HG02678 (cell line): ENCODE data around the gene ZNF516.

Experiments used
- ATAC-seq: cut with Tn5 transposase; IDR thresholded peaks from one replicate; pipeline ENCODE4 v1.9.1; 2021; ENCODE audit warnings: mild to moderate bottlenecking, moderate library complexity; ENCODE audit not compliant: unreplicated experiment

ZNF516 gene

GRCh38 chr18:76443519-76444445 is 51.3 kb downstream of the ZNF516 start:
- no peak for ATAC-seq

GRCh38 chr18:76442413-76443171 is 52.5 kb downstream of the ZNF516 start:
- ATAC-seq: no peak

GRCh38 chr18:76441668-76442412 is 53.2 kb downstream of the ZNF516 start:
- ATAC-seq: no peak

GRCh38 chr18:76441002-76441667 is 53.9 kb downstream of the ZNF516 start:
- ATAC-seq: no peak

- no peak for ATAC-seq
These were observed 57.1 kb downstream of the ZNF516 start for GRCh38 chr18:76437910-76438309.

GRCh38 chr18:76437011-76437410 is 58.0 kb downstream of the ZNF516 start:
- no peak for ATAC-seq

GRCh38 chr18:76436342-76436741 is 58.7 kb downstream of the ZNF516 start:
- ATAC-seq: no peak

GRCh38 chr18:76435316-76435989 is 59.6 kb downstream of the ZNF516 start:
- no peak for ATAC-seq

- ATAC-seq: no peak
These were observed 60.6 kb downstream of the ZNF516 start for GRCh38 chr18:76434452-76434851.

GRCh38 chr18:76433788-76434187 is 61.3 kb downstream of the ZNF516 start:
- ATAC-seq: no peak

GRCh38 chr18:76432970-76433767 is 61.9 kb downstream of the ZNF516 start:
- ATAC-seq: no peak

GRCh38 chr18:76432274-76432755 is 62.7 kb downstream of the ZNF516 start:
- ATAC-seq: no peak

GRCh38 chr18:76431437-76432273 is 63.4 kb downstream of the ZNF516 start:
- no peak for ATAC-seq

GRCh38 chr18:76430636-76431035 is 64.4 kb downstream of the ZNF516 start:
- ATAC-seq: no peak

GRCh38 chr18:76429262-76430126 is 65.5 kb downstream of the ZNF516 start:
- no peak for ATAC-seq

- ATAC-seq: no peak
These were observed 66.4 kb downstream of the ZNF516 start for GRCh38 chr18:76428396-76429261.
